Measurements from ENCODE around the gene FAM204A. TPM values are rescaled to one million over a fixed set of nuclear protein-coding genes. Genes with fewer than 3 reads are reported as not detected.

FAM204A gene
- total and polyA plus RNA-seq, 2 of the 13 experiments (the other 11 are each of a cell fraction or from before 2014, with no cell fraction given): 9.2 to 61.0 TPM

GRCh38 chr10:118309911-118310310, 32.2 kb downstream of the FAM204A start:
- no peak for TF ChIP-seq CBX1 (IDR thresholded peaks at IDR 0.05; ENCODE audit: low read depth)
- TF ChIP-seq TRIM22 (IDR thresholded peaks at IDR 0.05): no peak
- TF ChIP-seq JUNB (CRISPR knock-in tag; IDR thresholded peaks at IDR 0.05; ENCODE audit: borderline replicate concordance): no peak
- TF ChIP-seq ETV5 (CRISPR knock-in tag; IDR thresholded peaks at IDR 0.05; ENCODE audit: borderline replicate concordance): no peak
- TF ChIP-seq MLLT10 (CRISPR knock-in tag; IDR thresholded peaks at IDR 0.05): no peak
- no peak for TF ChIP-seq SIX4 (CRISPR knock-in tag; IDR thresholded peaks at IDR 0.05)
- TF ChIP-seq ZNF616 (CRISPR knock-in tag; IDR thresholded peaks at IDR 0.05; ENCODE audit: low read depth): no peak
- DNase-seq (ENCODE audit: low spot score) (no peak), FAIRE-seq (no peak), ATAC-seq (no peak)
- CTCF ChIA-PET (ENCODE audit: low intra/inter-chr PET ratio, low total read pairs): no interaction called here
- no peak overlapping the region for H3K27ac ChIP-seq (ENCODE audit: extremely low read length, insufficient read depth, low read length)
- H3K9me3 ChIP-seq (ENCODE audit: low read length): no peaks in the 10 kb centered on the region
- H3K4me2 ChIP-seq (ENCODE audit: low read depth, low read length): no peak overlapping the region
- H2AFZ ChIP-seq (ENCODE audit: low read length): no peak overlapping the region
- no peak overlapping the region for H3K9ac ChIP-seq (ENCODE audit: insufficient read depth, low read depth, low read length)
- H3K4me1 ChIP-seq (ENCODE audit: insufficient read depth, low read length): no peaks in the 10 kb centered on the region
- no TSS peak for BruUV-seq (replicated peaks)
- H3K4me3 ChIP-seq (replicated peaks in 1 of 3; ENCODE audit: insufficient read depth in 1 of 3, low read depth in 2 of 3, low read length in 3 of 3): no peak overlapping the region
- in situ Hi-C loops (cut with HindIII; ENCODE audit: extremely low pct_ligation_motif_present, low pct_unique_long_range_greater_than_20kb) (no loop called here), intact Hi-C loops (cut with micrococcal nuclease; ENCODE audit: unreplicated experiment) (loop anchor here (2.0 kb wide), 1 partner anchor 113 kb away; no protein-coding TSS in a partner anchor)
- H3K79me2 ChIP-seq (ENCODE audit: insufficient read depth, low read length): no peaks in the 10 kb centered on the region
- H3K27me3 ChIP-seq (ENCODE audit: control insufficient read depth in 1 of 2, insufficient read depth in 2 of 2, low read length in 2 of 2): no peaks in the 10 kb centered on the region
- H4K20me1 ChIP-seq (ENCODE audit: insufficient read depth, low read length): no peaks in the 10 kb centered on the region
- POLR2A ChIA-PET: no interaction called here
- H3K36me3 ChIP-seq (replicated peaks in 1 of 2; ENCODE audit: control insufficient read depth in 1 of 2, insufficient read depth in 2 of 2, low read length in 2 of 2): peaks cover 5 to 35% of the 10 kb centered on the region in 2 experiments; a peak in 4 of 5 replicates
- 97% methylated on average over 2 of the region's 2 CpGs for WGBS (ENCODE audit: low lambda C conversion rate)

GRCh38 chr10:118308664-118309063, 33.5 kb downstream of the FAM204A start:
- DNase-seq (ENCODE audit: low spot score) (no peak), FAIRE-seq (no peak), ATAC-seq (peak; percentile 59; the same call in 2 of the 3 replicates)
- POLR2A ChIA-PET: no interaction called here
- no TSS peak for BruUV-seq (replicated peaks)
- H3K9me3 ChIP-seq (ENCODE audit: low read length): no peaks in the 10 kb centered on the region
- H3K4me3 ChIP-seq (replicated peaks in 1 of 3; ENCODE audit: insufficient read depth in 1 of 3, low read depth in 2 of 3, low read length in 3 of 3): no peak overlapping the region
- intact Hi-C loops (cut with micrococcal nuclease; ENCODE audit: unreplicated experiment): loop anchor here (2.0 kb wide), 1 partner anchor 114 kb away; no protein-coding TSS in a partner anchor
- in situ Hi-C loops (cut with HindIII; ENCODE audit: extremely low pct_ligation_motif_present, low pct_unique_long_range_greater_than_20kb): no loop called here
- no peaks in the 10 kb centered on the region for H3K27me3 ChIP-seq (ENCODE audit: control insufficient read depth in 1 of 2, insufficient read depth in 2 of 2, low read length in 2 of 2)
- H4K20me1 ChIP-seq (ENCODE audit: insufficient read depth, low read length): no peaks in the 10 kb centered on the region
- CTCF ChIA-PET (ENCODE audit: low intra/inter-chr PET ratio, low total read pairs): interaction anchor here (0.8 kb wide), 1 partner anchor 115 kb away, joined by 5 read pairs; no protein-coding TSS in a partner anchor
- no peak overlapping the region for H3K9ac ChIP-seq (ENCODE audit: insufficient read depth, low read depth, low read length)
- H3K4me2 ChIP-seq (ENCODE audit: low read depth, low read length): no peak overlapping the region
- TF ChIP-seq PHF21A (CRISPR knock-in tag; IDR thresholded peaks at IDR 0.05) (no peak), ZSCAN31 (CRISPR knock-in tag; IDR thresholded peaks at IDR 0.05; ENCODE audit: low read depth) (no peak), MZF1 (CRISPR knock-in tag; IDR thresholded peaks at IDR 0.05; ENCODE audit: borderline replicate concordance) (no peak), ZNF362 (CRISPR knock-in tag; IDR thresholded peaks at IDR 0.05; ENCODE audit: borderline replicate concordance) (peak; percentile 37; the same call in 1 of the 2 replicates), FOXK1 (CRISPR knock-in tag; IDR thresholded peaks at IDR 0.05; ENCODE audit: borderline replicate concordance, low read depth) (no peak)
- H3K27ac ChIP-seq (ENCODE audit: extremely low read length, insufficient read depth, low read length): no peak overlapping the region
- peaks cover 5 to 35% of the 10 kb centered on the region in 2 experiments; a peak in 4 of 5 replicates for H3K36me3 ChIP-seq (replicated peaks in 1 of 2; ENCODE audit: control insufficient read depth in 1 of 2, insufficient read depth in 2 of 2, low read length in 2 of 2)
- H3K79me2 ChIP-seq (ENCODE audit: insufficient read depth, low read length): no peaks in the 10 kb centered on the region
- WGBS (ENCODE audit: low lambda C conversion rate): 92% methylated on average over 6 of the region's 6 CpGs
- H2AFZ ChIP-seq (ENCODE audit: low read length): no peak overlapping the region
- H3K4me1 ChIP-seq (ENCODE audit: insufficient read depth, low read length): no peaks in the 10 kb centered on the region
